Germinal center (tissue), 1 donor: ENCODE data around the gene INPP5A.

Experiments
- DNase-seq: peaks from one replicate; pipeline ENCODE4 v3.0.0; 2012; ENCODE audit warnings: mixed read lengths, low spot score

INPP5A gene

GRCh38 chr10:132614431-132615340 is 77.1 kb downstream of the INPP5A start:
- no peak for DNase-seq

GRCh38 chr10:132615341-132616169 is 78.0 kb downstream of the INPP5A start:
- no peak for DNase-seq

- no peak for DNase-seq
Measured at GRCh38 chr10:132616170-132616995, 78.8 kb downstream of the INPP5A start.

DNA sequence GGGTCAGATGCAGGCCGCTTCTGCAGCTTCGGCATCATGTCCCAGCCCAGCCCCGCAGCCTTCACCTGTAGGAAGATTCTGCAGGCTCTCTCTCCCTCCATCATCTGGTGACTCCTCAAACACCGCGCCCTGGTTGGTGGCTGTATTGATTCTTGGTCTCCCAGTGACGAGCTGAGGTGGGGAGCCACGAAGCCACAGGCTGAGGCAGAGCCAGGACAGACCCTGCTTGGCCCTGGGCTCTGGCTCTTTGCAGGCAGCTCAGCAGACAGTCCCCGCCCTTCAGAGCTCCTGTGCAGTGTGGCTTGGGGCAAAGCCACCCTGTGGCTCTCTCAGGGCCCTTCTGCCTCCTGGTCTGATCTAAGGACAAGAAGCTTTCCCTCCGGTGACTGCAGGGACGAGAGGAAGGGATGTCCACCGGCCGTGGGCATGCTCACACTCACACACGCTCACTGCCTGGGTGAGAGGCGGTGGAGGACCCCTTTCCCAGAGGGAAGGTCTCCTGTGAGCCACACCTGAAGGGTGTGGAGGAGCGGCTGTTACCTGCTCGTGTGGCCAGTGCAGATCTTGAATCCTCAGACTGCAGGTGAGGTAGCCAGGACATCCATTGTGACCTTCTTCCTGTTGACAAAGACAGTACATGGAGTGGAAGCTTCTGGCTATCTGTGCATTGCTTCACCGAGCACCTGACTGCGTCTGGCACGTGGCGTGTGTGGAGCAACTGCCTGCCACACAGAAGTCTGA is 79.6 kb downstream of the INPP5A start:
- DNase-seq: no peak

- no peak for DNase-seq
Measured at GRCh38 chr10:132617737-132618052, 80.1 kb downstream of the INPP5A start.

GRCh38 chr10:132618158-132618919 is 80.8 kb downstream of the INPP5A start:
- no peak for DNase-seq

DNA sequence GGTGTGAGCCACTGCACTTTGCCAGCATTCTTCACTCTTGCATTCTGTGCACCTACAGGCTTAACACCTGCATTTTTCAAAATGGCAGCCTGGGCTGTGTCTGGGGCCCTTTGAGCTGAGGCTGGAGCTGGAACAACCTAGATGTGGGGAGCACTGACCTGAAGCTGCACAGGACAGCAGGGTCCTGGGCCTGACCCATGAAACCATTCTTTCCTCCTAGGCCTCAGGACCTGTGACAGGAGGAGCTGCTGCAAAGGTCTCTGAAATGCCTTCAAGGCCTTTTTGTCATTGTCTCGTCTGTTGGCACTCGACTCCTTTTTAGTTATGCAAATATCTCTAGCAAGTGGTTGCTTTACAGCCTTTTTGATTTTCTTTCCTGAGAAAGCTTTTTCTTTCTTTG is 82.3 kb downstream of the INPP5A start:
- no peak for DNase-seq

GRCh38 chr10:132624061-132624846 is 86.7 kb downstream of the INPP5A start:
- DNase-seq: no peak

DNA sequence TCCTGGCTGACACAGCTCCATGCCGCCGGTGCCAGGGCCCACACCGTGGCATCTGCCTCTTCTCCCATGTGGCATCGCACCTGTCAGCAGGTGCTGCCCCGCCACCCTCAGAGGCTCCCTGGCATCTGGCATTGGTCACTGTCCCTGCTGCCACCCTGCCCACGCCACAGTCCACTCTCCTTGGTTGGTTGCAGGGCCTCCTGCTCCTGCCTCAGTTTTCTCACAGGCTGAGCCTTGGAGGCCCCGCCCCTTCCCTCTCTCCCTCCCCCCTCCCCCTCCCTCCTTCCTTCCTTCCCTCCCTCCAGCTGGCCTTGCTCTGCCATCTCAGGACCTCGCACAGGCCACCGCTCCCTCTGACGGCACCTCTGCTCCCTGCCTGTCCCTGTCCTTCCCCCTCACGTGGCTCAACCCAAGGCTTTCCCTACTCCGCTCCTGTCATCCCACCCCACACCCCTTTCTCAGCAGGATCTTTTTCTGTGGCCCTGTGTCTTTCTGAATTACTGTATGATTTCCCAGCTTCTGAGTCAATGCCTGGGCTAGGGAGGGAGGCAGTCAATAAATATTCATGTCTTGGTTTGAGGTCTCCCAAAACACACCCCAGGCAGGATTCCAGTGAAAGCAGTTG is 87.4 kb downstream of the INPP5A start:
- DNase-seq: no peak

- DNase-seq: no peak
Measured at GRCh38 chr10:132626019-132626760, 88.6 kb downstream of the INPP5A start.

GRCh38 chr10:132626761-132627665 is 89.4 kb downstream of the INPP5A start:
- DNase-seq: no peak

DNA sequence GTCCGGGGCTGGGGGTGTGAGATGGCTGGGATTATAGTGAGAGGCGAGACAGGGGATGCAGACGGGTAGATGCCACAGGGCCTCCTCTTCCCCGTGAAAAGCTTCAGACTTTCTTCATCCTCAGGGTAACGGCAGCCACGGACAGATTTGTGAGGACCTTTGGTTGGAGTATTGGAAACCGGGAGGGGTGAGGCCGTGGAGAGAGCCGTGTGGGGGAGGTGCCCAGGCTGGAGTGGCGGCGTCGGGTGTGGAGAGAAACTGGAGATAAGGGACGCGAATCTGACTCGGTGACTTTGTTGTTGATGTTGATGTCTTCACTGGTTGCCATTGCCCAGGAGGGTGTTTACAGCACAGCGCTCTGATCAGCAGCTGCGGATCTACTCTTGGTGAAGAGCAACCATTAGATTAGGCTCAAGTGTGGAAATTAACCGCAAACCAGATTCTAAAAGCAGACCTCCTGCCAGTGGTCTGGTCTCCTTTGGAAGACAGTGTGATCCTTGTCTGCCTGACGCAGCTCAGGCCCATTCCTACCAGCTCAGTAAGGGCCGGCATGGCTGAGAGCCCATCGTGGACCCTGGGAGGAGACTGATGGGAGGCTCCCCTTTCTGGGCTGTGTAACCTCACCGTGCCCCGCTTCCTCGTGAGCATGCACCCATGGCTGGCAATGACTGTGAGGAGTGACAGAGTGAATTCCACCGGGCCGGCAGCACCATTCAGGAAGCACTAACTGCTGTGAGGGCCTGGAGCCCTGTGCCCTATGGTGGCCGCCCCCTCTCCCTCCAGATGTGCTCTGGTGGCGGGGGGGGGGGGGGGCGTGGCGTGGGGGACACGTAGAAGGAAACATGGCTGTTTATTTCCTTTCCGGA is 90.3 kb downstream of the INPP5A start:
- no peak for DNase-seq

GRCh38 chr10:132628966-132629900 is 91.6 kb downstream of the INPP5A start:
- no peak for DNase-seq

- no peak for DNase-seq
Measured at GRCh38 chr10:132630156-132630555, 92.6 kb downstream of the INPP5A start.

DNA sequence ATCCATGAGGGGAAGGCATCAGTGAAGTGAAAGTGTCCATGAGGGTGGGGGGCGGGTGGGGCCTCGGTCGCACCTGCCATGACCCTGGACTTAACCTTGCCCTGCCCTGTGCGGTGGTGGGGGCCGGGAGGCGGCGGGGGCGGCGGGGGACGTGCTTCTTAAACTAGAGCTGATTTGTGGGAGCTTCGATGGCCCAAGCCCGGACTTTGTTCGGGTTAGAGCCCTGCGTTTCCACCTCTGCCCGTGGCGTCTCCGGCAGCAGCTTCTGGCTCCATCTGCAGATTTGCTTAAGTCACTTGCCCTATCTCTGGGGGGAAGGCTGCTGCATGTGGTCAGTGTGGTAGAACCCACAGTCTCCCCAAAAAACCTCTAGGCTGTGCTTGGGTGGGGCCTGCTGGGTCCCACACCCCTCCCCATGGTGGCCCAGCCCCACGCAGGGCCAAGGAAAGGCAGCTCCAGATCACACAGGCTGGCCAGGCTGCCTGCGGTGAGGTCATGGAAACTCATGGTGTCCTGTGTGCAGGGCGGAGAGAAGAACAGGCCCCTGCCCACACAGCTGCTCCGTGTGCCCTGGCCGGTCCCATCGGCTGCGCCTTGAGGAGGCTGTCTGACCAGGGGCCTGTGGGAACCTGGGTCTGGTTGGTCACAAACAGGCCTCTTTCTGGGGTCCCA is 93.2 kb downstream of the INPP5A start:
- DNase-seq: no peak
